ENCODE results near the gene RFX7. TPM values are rescaled to one million over a fixed set of nuclear protein-coding genes. Genes with fewer than 3 reads are reported as not detected.

Gene RFX7
- total RNA-seq, 1 experiment from 2014 or later: 34.4 TPM

GRCh38 chr15:56254265-56254664, 10.6 kb upstream of the RFX7 start:
- H3K27ac ChIP-seq (ENCODE audit: low read depth, low read length, poor library complexity, severe bottlenecking): no peak overlapping the region
- H3K4me1 ChIP-seq (ENCODE audit: insufficient read depth, low read length, poor library complexity, severe bottlenecking): no peaks in the 10 kb centered on the region
- no peaks in the 10 kb centered on the region for H3K9me3 ChIP-seq (ENCODE audit: low read depth, low read length, poor library complexity, severe bottlenecking)
- TF ChIP-seq, protein P1, sequence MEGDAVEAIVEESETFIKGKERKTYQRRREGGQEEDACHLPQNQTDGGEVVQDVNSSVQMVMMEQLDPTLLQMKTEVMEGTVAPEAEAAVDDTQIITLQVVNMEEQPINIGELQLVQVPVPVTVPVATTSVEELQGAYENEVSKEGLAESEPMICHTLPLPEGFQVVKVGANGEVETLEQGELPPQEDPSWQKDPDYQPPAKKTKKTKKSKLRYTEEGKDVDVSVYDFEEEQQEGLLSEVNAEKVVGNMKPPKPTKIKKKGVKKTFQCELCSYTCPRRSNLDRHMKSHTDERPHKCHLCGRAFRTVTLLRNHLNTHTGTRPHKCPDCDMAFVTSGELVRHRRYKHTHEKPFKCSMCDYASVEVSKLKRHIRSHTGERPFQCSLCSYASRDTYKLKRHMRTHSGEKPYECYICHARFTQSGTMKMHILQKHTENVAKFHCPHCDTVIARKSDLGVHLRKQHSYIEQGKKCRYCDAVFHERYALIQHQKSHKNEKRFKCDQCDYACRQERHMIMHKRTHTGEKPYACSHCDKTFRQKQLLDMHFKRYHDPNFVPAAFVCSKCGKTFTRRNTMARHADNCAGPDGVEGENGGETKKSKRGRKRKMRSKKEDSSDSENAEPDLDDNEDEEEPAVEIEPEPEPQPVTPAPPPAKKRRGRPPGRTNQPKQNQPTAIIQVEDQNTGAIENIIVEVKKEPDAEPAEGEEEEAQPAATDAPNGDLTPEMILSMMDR (conservative IDR thresholded peaks at IDR 0.05; ENCODE audit: low read depth, low read length): no peak
- TF ChIP-seq EZH2 (IDR thresholded peaks at IDR 0.05; ENCODE audit: borderline replicate concordance, low read depth, low read length, poor library complexity, severe bottlenecking): no peak
- no peaks in the 10 kb centered on the region for H3K27me3 ChIP-seq (replicated peaks; ENCODE audit: insufficient read depth, low read depth, low read length, poor library complexity)
- no TSS peak for BruUV-seq (replicated peaks)
- CTCF ChIA-PET: no interaction called here
- POLR2A ChIA-PET (ENCODE audit: low non-redundant PET): no interaction called here
- no peaks in the 10 kb centered on the region for H3K36me3 ChIP-seq (ENCODE audit: insufficient read depth, low read length, poor library complexity, severe bottlenecking)
- intact Hi-C loops (cut with micrococcal nuclease; ENCODE audit: unreplicated experiment): no loop called here
- no peak for DNase-seq (ENCODE audit: low spot score)
- no peak overlapping the region for H3K4me3 ChIP-seq (ENCODE audit: low read depth, low read length, poor library complexity, severe bottlenecking)

DNA sequence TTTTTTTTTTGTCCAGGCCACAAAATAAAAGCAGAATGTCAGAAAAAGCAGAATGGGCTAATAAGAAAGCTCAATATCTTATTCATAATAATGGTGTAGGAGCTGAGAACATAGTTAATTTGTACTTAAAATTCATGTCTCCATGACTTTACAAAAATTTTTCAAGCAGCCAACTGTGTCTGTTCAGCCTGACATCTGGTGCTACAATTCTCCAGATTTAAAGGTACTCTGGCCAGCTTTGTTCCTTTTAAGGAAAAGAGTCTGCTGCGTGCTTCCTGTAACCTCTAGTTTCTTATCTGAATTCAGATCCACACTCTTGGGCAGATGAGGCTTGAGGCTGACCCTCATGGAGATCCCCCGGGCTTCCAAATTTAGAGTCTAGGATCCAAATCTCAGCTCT, 8.7 kb upstream of the RFX7 start:
- no TSS peak for BruUV-seq (replicated peaks)
- H3K27me3 ChIP-seq (replicated peaks; ENCODE audit: insufficient read depth, low read depth, low read length, poor library complexity): no peaks in the 10 kb centered on the region
- no peaks in the 10 kb centered on the region for H3K9me3 ChIP-seq (ENCODE audit: low read depth, low read length, poor library complexity, severe bottlenecking)
- ChIA-PET CTCF (interaction anchor here (0.6 kb wide), 1 partner anchor 604 kb away, joined by 6 read pairs; no protein-coding TSS in a partner anchor), POLR2A (ENCODE audit: low non-redundant PET) (no interaction called here)
- intact Hi-C loops (cut with micrococcal nuclease; ENCODE audit: unreplicated experiment): no loop called here
- no peak overlapping the region for H3K27ac ChIP-seq (ENCODE audit: low read depth, low read length, poor library complexity, severe bottlenecking)
- no peaks in the 10 kb centered on the region for H3K36me3 ChIP-seq (ENCODE audit: insufficient read depth, low read length, poor library complexity, severe bottlenecking)
- H3K4me1 ChIP-seq (ENCODE audit: insufficient read depth, low read length, poor library complexity, severe bottlenecking): no peaks in the 10 kb centered on the region
- TF ChIP-seq, protein P1 (conservative IDR thresholded peaks at IDR 0.05; ENCODE audit: low read depth, low read length): no peak
- no peak for TF ChIP-seq EZH2 (IDR thresholded peaks at IDR 0.05; ENCODE audit: borderline replicate concordance, low read depth, low read length, poor library complexity, severe bottlenecking)
- no peak for DNase-seq (ENCODE audit: low spot score)
- no peak overlapping the region for H3K4me3 ChIP-seq (ENCODE audit: low read depth, low read length, poor library complexity, severe bottlenecking)

DNA sequence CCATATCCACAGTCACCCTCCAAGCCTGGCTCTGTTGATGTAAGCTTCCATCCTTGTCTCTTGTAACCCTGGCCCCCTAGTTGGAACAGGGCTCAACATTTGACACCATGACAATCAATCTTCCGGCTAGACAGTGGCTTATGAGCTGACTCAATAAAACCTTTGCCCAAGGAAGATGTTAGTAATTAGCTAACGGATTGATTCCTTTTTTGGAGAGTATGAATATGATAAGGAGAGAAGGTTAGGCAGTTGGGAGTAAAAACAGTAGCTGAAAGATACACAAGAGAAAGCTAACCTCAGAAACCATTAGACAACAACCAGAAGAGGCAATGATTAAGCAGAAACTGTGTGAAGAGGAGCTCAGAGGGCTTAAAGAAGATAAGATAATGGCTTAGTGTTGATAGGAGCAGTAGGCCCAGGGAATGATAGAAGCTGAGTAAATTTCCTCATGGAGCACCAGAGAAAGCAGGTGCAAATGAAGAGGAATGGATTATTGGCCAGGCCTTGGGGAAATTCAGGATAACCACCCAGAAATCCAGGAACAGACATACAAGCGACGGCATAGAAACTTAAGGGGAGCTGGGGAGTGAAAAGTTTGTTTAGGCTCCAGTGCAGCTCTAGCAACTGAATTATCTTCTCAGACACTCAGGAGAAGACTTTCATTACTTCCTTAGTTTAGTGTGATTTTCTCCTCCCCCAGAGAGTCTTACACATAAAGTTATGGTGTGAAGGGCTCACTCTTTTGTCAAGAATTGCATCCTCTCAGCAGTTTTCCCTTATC, 7.8 kb upstream of the RFX7 start:
- Histone ChIP-seq H3K27me3 (replicated peaks; ENCODE audit: insufficient read depth, low read depth, low read length, poor library complexity) (no peaks in the 10 kb centered on the region), H3K27ac (ENCODE audit: low read depth, low read length, poor library complexity, severe bottlenecking) (no peak overlapping the region), H3K4me1 (ENCODE audit: insufficient read depth, low read length, poor library complexity, severe bottlenecking) (no peaks in the 10 kb centered on the region), H3K4me3 (ENCODE audit: low read depth, low read length, poor library complexity, severe bottlenecking) (no peak overlapping the region), H3K9me3 (ENCODE audit: low read depth, low read length, poor library complexity, severe bottlenecking) (no peaks in the 10 kb centered on the region), H3K36me3 (ENCODE audit: insufficient read depth, low read length, poor library complexity, severe bottlenecking) (no peaks in the 10 kb centered on the region)
- TF ChIP-seq, protein P1 (conservative IDR thresholded peaks at IDR 0.05; ENCODE audit: low read depth, low read length): no peak
- no peak for TF ChIP-seq EZH2 (IDR thresholded peaks at IDR 0.05; ENCODE audit: borderline replicate concordance, low read depth, low read length, poor library complexity, severe bottlenecking)
- no peak for DNase-seq (ENCODE audit: low spot score)
- intact Hi-C loops (cut with micrococcal nuclease; ENCODE audit: unreplicated experiment): no loop called here
- POLR2A ChIA-PET (ENCODE audit: low non-redundant PET): no interaction called here
- CTCF ChIA-PET: no interaction called here
- no TSS peak for BruUV-seq (replicated peaks)
